ENCODE results near the gene SCAMP1. TPM values are rescaled to one million over a fixed set of nuclear protein-coding genes. Genes with fewer than 3 reads are reported as not detected.

SCAMP1 gene
- total RNA-seq, 1 experiment from 2014 or later: 43.8 TPM

GRCh38 chr5:78430866-78431265, 70.4 kb downstream of the SCAMP1 start:
- 0 out of 2 replicates have a peak, but pooled peaks cover 4% of the 10 kb centered on the region for H3K4me1 Mint-ChIP-seq
- H3K36me3 Mint-ChIP-seq: peaks cover 13% of the 10 kb centered on the region
- CTCF ChIA-PET: no interaction called here
- H3K4me3 Mint-ChIP-seq: no peak overlapping the region
- H3K27ac Mint-ChIP-seq: no peak overlapping the region
- POLR2A ChIA-PET: no interaction called here
- DNase-seq (ENCODE audit: low spot score) (no peak), ATAC-seq (no peak)
- no peaks in the 10 kb centered on the region for H3K27me3 Mint-ChIP-seq (ENCODE audit: low read depth)
- TF ChIP-seq NFATC4 (CRISPR knock-in tag; IDR thresholded peaks at IDR 0.05): no peak
- TF ChIP-seq ZNF263 (CRISPR knock-in tag; IDR thresholded peaks at IDR 0.05; ENCODE audit: low read depth): no peak
- TF ChIP-seq JUN (CRISPR knock-in tag; IDR thresholded peaks at IDR 0.05): no peak
- no peak for TF ChIP-seq TCF7 (CRISPR knock-in tag; IDR thresholded peaks at IDR 0.05; ENCODE audit: low read depth)
- no peak for TF ChIP-seq ZNF281 (CRISPR knock-in tag; IDR thresholded peaks at IDR 0.05)
- no peak for TF ChIP-seq CREB1 (CRISPR knock-in tag; IDR thresholded peaks at IDR 0.05)
- no peak for TF ChIP-seq TP53 (CRISPR knock-in tag; IDR thresholded peaks at IDR 0.05)
- TF ChIP-seq HMGXB4 (CRISPR knock-in tag; IDR thresholded peaks at IDR 0.05): no peak
- TF ChIP-seq MXD4 (CRISPR knock-in tag; IDR thresholded peaks at IDR 0.05; ENCODE audit: borderline replicate concordance): no peak
- TF ChIP-seq PRDM15 (CRISPR knock-in tag; IDR thresholded peaks at IDR 0.05): no peak
- no peak for TF ChIP-seq AR (CRISPR knock-in tag; IDR thresholded peaks at IDR 0.05)
- TF ChIP-seq FOXP1 (CRISPR knock-in tag; IDR thresholded peaks at IDR 0.05; ENCODE audit: borderline replicate concordance): no peak
- no peak for TF ChIP-seq ZNF425 (CRISPR knock-in tag; conservative IDR thresholded peaks at IDR 0.05)
- no peak for TF ChIP-seq E2F5 (CRISPR knock-in tag; IDR thresholded peaks at IDR 0.05)
- TF ChIP-seq RORB (CRISPR knock-in tag; IDR thresholded peaks at IDR 0.05): no peak
- TF ChIP-seq AFF4 (CRISPR knock-in tag; IDR thresholded peaks at IDR 0.05; ENCODE audit: borderline replicate concordance): no peak
- no peak for TF ChIP-seq USF1 (CRISPR knock-in tag; IDR thresholded peaks at IDR 0.05)
- TF ChIP-seq GRHL2 (CRISPR knock-in tag; IDR thresholded peaks at IDR 0.05; ENCODE audit: insufficient replicate concordance, severe bottlenecking): no peak
- H3K9me3 Mint-ChIP-seq: peaks cover 9% of the 10 kb centered on the region

All from WTC11 (cell line).